HTERT RPE-1 (cell line): ENCODE measurements around the gene OR8G1.
"Not testable (repeated sequence)": the region's sequence is repeated elsewhere in the genome, so short reads cannot be mapped to it uniquely, and the experiment has no call there.

Experiments
- in situ Hi-C: fragments of 300-500 bp; cut with MboI; formaldehyde crosslinking; loops from 4 replicates; pipeline ENCODE4 v1.14.3; 2020; ENCODE audit warnings: low sequenced_read_pairs

Gene OR8G1

DNA sequence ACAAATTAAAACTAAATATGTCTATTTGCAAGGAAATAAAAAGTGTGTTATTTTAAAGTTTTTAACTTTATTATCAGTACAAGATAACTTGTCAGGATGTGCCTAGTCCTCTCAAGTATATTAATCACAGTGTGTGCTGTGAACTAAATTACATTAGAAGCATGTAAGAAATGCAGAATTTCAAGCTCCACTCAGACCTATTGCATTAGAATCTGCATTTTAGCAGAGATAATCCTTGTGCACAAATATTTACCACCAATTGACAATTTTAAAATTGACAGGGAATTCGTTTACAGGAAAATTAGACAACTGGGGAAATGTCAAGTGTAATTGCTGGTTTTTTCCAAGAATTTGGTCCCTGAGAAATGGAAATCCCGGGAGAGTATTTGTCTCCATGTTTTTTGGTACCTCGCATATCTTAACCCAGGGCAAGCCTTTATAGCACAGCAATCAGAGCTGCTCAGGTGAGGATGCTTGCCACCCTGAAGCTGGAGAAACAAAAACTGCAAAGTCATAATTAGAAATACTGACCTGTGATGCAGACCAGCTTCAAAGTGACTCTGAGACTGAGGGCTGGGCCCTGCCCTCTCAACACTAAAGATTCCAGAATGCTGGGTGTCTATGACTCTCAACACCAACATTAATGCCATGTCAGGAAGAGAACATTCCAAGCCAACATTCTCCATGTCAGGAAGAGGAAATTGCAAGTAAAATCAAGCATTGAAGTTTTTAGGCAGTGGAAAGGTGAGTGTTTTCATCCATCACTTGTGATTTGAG is at the start of gene OR8G1:
OR8G1 (plus strand) TSS at position 475 of the 777 bp plus-strand sequence. CDS start 8,581 bp downstream, outside the sequence.
- in situ Hi-C loops, result no loop called here

GRCh38 chr11:124193221-124194010 is 47.5 kb upstream of the OR8G1 start:
- in situ Hi-C loops, result no loop called here

DNA sequence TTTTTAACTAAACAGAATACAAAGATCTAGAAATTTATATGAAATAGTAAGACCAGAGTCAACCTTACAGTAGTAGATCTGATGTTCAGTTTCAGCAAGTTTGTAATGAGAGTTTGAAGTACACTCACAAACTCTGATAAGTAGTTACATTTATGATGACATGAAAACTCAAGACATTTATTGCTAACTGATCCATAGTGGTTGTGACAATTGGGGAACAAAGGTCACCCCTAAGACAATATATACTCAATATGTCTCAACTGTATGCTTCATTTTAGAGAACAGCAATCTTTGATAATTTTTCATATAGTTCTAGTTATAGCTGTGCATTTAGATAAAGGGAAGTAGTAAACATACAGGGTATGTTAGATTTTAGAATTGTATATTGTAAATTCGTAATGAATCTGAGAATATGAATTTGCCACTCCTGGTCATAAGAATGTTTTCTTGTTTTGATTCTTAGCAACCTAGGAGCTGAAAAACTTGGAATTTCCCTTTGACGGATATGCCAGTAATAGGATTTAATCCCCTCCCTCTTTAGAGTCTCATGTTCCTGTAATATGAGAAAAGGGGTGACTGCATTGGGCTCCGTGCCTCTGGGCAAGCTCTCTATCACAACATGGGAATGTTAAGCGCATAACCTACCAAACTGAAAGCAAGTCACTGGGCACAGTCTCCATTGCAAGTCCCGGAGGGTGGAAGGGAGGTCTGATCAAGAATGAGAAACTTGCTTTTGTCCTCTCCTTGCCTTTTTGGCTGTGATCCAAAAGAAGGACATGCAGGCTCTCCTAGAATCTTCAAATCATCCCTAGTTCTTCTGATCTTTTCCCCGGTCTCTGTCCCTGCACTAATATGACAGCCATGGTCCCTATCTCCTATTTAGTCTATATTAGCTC is 46.4 kb upstream of the OR8G1 start:
- in situ Hi-C loops, result no loop called here

- in situ Hi-C loops, result no loop called here
These were observed 45.6 kb upstream of the OR8G1 start for GRCh38 chr11:124195189-124195734.

DNA sequence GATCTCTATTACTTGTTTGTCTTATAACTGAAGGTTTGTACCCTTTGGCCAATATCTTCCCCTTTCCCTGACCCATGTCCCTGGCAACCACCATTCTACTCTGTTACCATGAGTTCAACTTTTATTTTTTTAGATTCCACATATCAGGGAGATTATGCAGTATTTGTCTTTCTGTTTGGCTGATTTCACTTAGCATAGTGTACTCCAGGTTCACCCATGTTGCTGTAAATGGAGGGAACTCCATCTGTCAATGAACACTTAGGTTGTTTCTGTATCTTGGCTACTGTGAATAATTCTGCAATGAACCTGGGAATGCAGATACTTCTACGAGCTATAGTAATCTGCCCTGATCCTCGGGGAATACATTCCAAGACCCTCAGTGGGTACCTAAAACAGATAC is 42.9 kb upstream of the OR8G1 start:
- in situ Hi-C loops, result no loop called here

DNA sequence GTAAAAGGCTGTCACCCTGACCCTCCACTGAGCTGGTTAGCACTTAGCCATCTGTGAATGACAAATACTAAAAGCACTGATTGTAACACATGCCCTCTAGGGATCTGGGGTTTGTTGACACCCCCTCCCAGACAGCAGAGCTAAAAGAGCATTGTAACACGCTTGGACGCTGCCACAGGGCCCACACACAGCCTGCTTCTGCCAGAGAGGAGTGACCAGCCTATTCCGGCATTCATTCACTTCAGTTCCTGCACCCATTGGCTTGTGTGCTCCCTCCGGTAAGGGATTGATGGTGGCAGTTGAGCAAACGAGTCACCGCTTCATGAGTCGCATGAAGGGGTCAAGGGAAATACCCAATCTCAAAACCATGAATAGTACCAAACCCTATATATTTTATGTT is 42.0 kb upstream of the OR8G1 start:
- in situ Hi-C loops, result no loop called here

GRCh38 chr11:124199702-124200101 is 41.2 kb upstream of the OR8G1 start:
- in situ Hi-C loops, result no loop called here

DNA sequence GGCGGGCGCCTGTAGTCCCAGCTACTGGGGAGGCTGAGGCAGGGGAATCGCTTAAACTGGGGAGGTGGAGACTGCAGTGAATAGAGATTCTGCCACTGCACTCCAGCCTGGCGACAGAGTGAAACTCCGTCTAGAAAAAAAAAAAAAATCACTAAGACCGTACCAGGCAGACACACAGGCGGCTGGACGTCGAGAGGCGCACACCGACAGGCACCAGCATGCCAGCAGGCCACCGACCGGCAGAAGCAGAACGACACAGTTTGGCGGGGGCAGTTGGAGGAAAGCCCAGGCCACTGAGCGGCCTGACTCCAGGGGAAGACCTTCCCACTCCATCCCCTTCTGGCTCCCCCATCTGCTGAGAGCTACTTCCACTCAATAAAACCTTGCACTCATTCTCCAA is 40.2 kb upstream of the OR8G1 start:
- in situ Hi-C loops, result no loop called here

GRCh38 chr11:124202951-124203350 is 37.9 kb upstream of the OR8G1 start:
- in situ Hi-C loops, result no loop called here

GRCh38 chr11:124204008-124204407 is 36.9 kb upstream of the OR8G1 start:
- in situ Hi-C loops, result no loop called here

DNA sequence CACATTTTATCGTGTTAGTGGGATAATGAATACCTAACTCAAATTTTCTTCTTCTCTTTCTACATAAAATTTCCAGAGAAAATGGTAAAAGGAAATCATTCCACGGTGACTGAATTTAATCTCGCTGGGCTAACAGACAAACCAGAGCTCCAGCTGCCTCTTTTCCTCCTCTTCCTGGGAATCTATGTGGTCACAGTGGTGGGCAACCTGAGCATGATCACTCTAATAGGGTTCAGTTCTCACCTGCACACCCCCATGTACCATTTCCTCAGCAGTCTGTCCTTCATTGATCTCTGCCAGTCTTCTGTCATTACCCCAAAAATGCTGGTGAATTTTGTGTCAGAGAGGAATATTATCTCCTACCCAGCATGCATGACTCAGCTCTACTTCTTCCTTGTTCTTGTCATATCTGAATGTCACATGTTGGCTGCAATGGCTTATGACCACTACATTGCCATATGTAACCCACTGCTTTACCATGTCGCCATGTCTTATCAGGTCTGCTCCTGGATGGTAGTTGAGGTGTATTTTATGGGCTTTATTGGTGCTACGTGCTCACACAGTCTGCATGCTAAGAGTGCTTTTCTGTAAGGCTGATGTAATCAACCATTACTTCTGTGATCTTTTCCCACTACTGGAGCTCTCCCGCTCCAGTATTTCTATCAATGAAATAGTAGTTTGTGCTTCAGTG is 33.6 kb upstream of the OR8G1 start:
- in situ Hi-C loops, result no loop called here

DNA sequence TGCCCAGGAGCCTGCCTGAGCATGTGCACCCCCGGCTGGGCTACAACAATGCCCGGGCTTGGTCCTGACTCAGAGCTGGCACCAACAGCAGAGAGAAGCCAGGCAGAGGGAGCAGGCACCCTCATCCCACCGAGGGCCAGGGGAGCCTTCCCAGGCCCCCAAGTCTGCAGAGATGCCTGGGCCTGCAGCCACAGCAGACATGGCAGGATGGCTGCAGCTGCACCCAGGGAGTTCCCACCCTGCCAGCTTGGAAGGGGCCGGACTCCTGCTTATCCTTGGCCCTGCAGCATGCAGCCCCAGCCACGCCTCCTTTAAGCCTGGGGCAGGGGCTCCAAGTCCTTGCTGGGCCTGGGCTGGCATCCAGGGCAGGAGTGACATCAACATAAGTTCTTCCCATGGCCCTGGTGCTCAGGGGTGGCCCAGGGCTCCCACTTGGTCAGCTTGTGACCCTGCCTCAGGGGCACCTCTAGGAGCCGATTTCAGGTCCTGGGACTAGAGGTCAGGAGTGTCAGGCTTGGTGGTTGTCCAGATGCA is 31.0 kb upstream of the OR8G1 start:
- in situ Hi-C loops, result no loop called here

DNA sequence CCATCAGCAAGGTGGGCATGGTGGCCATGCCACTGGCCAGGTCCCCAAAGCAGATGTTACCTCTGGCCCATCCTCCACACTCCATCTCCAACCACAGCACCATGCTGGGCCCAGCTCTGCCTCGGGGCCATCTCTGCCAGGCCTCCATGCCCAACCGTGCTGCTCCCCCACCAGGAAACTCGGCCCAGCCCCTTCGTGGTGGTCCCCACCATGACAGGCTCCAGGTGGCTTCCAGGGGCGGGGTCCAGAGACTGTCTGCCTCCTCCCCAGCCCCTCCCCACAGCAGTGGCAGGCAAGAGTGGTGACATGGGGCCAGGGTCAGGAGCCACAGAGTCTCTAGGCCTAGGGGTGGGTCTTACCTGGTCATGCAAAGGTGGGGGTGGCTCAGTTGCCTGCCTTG is 30.5 kb upstream of the OR8G1 start:
- in situ Hi-C loops, result no loop called here

- in situ Hi-C loops, result no loop called here
These were observed 29.6 kb upstream of the OR8G1 start for GRCh38 chr11:124211321-124211720.

GRCh38 chr11:124214027-124214426 is 26.9 kb upstream of the OR8G1 start:
- in situ Hi-C loops, result no loop called here

DNA sequence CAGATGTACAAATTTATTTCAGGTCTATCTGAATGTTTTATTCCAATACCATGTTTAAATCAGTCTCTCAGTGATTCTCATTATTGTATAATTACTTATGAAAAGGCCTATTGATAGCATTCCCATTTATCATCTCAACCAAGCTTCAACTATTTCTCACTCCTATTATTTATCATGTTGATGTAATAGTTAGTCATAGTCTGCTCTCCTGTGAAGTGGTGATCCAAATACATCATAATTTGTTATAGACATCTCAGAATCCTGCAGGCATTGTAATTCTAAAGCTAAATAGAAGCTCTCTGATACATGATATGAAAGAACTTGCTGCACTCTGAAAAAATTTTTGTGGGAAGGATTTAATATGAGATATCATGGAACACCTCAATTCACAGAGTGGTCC is 21.8 kb upstream of the OR8G1 start:
- in situ Hi-C loops, result no loop called here

GRCh38 chr11:124222407-124222806 is 18.5 kb upstream of the OR8G1 start:
- in situ Hi-C loops, result no loop called here

DNA sequence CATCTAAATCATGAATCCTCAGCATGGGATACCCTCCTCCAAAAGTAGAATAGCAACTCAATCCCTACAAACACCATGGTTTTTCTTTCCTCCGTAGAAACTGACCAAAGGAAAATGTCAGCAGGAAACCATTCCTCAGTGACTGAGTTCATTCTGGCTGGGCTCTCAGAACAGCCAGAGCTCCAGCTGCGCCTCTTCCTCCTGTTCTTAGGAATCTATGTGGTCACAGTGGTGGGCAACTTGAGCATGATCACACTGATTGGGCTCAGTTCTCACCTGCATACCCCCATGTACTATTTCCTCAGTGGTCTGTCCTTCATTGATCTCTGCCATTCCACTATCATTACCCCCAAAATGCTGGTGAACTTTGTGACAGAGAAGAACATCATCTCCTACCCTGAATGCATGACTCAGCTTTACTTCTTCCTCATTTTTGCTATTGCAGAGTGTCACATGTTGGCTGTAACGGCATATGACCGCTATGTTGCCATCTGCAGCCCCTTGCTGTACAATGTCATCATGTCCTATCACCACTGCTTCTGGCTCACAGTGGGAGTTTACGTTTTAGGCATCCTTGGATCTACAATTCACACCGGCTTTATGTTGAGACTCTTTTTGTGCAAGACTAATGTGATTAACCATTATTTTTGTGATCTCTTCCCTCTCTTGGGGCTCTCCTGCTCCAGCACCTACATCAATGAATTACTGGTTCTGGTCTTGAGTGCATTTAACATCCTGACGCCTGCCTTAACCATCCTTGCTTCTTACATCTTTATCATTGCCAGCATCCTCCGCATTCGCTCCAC is 16.1 kb upstream of the OR8G1 start:
- in situ Hi-C loops, result not testable (repeated sequence)

DNA sequence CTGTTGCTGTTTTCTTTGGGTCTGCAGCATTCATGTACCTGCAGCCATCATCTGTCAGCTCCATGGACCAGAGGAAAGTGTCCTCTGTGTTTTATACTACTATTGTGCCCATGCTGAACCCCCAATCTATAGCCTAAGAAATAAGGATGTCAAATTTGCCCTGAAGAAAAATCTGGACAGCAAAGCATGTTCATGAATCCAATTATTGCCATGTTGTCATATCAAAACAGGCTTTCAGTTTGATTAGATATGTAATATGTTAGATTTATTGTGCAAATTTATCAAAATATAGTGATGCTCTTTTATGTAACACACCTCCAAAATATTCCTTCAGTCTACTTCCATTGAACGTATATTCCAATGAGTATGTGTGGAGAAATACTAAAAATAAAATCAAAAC is 15.4 kb upstream of the OR8G1 start:
- in situ Hi-C loops, result no loop called here
